NCI-H128 (cell line): ENCODE results near the gene TOX2.

ENCODE experiments used
- DNase-seq: peaks from one replicate; lab custom pipeline; 2025; ENCODE audit not compliant: unreplicated experiment; lab: John Stamatoyannopoulos, UW

The TOX2 gene

GRCh38 chr20:43915211-43916072 lies 790 bp downstream of the TOX2 start:
- no peak for DNase-seq

DNA sequence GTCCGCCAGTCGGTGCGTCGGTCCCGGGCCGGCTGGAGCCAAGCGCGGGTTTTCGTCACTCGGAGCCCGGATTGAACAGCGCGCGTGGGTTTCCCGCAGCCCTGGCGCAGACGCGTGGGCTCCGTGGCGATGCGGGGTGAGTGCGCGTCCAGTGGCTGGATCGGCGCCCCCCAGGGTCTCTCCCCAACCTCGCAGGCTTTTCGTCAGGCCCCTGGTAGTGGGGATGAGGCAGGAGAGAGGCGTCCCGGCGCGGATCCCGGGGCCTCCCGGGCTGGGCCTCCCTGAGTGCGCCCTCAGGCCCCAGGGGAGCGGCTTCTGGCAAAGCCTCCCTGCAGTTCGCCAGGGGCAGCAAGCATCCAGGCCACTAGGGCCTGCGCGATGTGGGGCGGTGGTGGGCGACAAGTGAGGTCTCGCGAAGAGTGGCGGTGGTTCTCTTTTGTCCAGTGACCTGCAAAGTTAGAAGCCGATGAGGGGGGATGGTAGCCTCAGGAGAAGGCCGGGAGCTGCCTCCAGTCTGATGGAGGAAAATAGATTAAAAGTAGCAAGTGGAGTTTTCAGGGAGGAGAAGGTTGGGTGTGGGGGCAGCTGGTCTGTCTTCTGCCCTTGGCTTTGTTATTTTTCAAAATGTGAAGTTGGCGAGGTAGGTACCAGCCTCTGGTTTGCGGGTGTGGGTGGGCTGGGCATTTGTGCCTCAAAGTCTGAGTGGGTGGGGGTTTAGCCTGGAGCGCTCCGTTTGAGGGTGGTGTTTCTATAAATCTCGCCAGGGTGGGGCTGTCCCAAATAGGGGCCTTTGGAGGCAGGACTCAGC lies 1.6 kb downstream of the TOX2 start:
- no peak for DNase-seq

- no peak for DNase-seq
Measured at GRCh38 chr20:43916881-43917371, 2.3 kb downstream of the TOX2 start.

- no peak for DNase-seq
Measured at GRCh38 chr20:43917380-43917779, 2.7 kb downstream of the TOX2 start.

DNA sequence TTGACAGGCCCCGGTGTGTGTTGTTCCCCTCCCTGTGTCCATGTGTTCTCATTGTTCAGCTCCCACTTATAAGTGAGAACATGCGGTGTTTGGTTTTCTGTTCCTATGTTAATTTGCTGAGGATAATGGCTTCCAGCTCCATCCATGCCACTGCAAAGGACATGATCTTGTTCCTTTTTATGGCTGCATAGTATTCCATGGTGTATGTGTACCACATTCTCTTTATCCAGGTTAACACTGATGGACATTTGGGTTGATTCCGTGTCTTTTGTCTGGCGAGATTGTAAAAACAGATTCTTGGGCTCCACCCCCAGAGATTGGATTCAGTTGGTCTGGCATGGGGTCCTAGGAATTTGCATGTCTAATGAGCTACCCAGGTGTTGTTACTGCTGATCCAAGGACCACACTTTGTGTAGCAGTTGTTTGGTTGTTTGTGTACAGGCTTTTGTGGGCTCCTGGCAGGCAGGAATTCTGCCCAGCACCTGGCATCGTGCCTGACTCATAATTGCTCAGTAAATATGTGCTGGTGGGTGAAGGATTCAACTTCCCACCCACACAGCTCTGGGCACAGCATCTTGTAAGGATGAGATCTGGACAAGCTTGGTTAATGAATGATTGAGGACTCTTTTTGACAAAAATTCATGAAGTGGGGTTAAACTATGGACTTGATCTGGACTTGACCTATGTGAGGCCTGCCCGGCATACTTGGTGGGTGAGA lies 5.2 kb downstream of the TOX2 start:
- no peak for DNase-seq

DNA sequence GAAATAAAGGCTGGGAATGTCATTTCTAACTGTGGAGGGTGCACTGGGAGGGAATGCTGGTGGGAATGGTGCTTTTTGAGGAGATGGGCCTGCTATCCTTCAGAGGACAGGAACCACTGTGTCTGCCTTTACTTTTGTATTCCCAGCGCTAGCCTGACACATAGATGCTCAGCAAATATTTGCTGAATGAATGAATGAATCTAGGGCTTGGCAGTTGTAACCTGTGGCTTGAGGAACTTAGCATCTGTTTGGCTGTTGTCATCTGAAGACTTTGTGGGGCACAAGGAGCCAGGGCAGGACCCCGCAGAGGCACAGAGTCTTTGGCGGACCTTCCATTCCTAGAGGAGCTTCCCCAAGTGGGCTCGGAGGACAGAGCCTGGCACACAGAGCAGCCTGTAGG lies 6.1 kb downstream of the TOX2 start:
- no peak for DNase-seq

- no peak for DNase-seq
Measured at GRCh38 chr20:43921227-43921780, 6.7 kb downstream of the TOX2 start.

- DNase-seq = no peak
Measured at GRCh38 chr20:43922614-43923013, 8.0 kb downstream of the TOX2 start.

- DNase-seq = no peak
Measured at GRCh38 chr20:43923322-43923721, 8.7 kb downstream of the TOX2 start.

GRCh38 chr20:43923917-43924316 lies 9.3 kb downstream of the TOX2 start:
- DNase-seq = no peak

- DNase-seq = no peak
Measured at GRCh38 chr20:43925215-43925614, 10.6 kb downstream of the TOX2 start.

DNA sequence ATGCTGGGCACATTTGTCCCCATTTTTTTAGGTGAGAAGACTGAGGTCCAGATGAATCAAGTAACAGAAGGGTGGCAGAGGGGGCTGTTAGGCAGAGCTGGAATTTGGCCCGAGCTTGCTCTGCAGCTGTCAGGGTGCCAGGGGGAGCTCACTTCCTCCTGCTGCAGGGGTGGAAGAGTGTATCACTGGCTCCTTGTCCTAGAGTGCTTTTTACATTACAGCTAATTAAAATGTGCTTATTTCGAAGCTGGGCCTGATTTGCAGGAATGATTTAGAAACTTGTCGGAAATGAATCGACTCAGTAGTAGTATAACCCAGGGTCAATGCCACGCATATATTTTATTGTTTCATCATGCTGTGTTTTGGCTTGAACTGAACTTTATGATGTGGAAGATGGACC lies 11.1 kb downstream of the TOX2 start:
- no peak for DNase-seq

DNA sequence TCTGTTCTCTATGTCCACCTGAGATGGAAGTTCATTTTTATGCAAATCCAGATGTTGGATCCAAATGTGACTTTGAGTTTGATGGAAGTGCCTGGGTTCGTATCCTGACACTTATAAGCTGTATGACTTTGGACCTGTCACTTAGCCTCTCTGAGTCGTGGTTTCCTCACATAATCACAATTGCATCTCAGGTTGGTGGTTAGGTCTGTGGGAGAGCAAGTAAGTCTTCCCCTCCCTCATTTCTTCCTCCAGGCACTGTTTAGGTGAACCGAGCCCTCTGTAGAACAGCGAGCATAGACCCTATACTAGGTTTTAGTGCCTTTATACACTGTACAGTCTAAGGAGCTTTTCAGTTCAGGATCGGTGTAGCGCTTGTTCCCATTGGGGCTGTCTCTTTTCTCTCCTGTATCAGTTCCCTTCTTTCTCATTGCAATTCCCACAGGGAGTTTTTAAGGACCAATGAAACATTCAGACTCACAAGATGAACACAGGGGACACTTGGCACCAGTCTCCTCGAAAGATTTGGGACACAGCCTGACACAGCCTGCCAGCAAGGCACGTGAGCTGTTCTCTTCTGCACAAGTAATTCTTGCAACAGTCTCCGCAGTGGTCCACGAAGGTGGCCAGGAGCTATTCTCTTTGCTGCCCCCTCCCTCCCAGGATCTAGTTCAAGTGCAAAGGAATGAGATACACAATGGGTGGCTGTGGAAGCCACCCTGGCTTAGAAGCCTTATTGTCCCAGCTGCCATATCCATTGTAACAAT lies 11.8 kb downstream of the TOX2 start:
- no peak for DNase-seq

- DNase-seq = no peak
Measured at GRCh38 chr20:43931976-43932375, 17.3 kb downstream of the TOX2 start.

- no peak for DNase-seq
Measured at GRCh38 chr20:43934833-43935232, 20.2 kb downstream of the TOX2 start.

- DNase-seq = no peak
Measured at GRCh38 chr20:43936104-43936770, 21.6 kb downstream of the TOX2 start.

- no peak for DNase-seq
Measured at GRCh38 chr20:43936805-43937204, 22.2 kb downstream of the TOX2 start.

GRCh38 chr20:43937591-43937990 lies 22.9 kb downstream of the TOX2 start:
- DNase-seq = no peak

DNA sequence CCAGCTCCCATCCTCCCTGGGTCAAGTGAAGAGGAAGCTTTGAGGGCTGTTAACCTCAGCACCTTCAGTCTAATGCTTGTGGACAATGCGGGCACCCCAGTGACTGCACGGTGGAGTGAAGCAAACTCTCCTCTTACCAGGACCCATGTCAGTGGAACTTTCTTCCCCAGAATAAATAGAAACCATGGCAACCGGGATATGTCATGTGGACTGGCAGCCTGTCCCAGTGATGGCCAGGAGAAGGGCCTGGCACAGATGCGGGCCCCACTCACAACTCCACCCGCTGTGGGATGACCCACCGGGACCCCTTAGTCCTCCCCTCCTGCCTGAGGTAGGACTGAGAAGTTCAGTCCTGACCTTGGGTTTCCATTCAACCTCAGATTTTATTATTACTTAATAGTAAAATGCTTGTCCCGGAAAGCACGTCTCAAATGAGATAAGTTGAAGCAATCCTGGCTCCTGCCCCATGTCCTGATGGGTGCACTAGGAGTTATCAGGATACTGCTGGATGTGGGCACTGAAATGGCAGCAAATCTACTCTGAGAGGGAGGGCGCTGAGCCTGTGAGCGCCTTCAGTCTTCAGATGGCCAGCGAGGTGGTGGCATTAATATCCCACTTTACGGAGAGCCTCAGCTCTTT lies 23.5 kb downstream of the TOX2 start:
- DNase-seq = no peak
